K562 (cell line): ENCODE results near the gene APEX1. TPM values are rescaled to one million over a fixed set of nuclear protein-coding genes. Genes with fewer than 3 reads are reported as not detected.
A peak's percentile ranks its signal among the peaks of the same experiment; 100 is the strongest.

Experiments
- ATF4 ChIP-seq: fragments of 450-650 bp; formaldehyde crosslinking; IDR thresholded peaks from 2 replicates; pipeline ENCODE4 v1.4.0; 2022; ENCODE audit warnings: mild to moderate bottlenecking, moderate library complexity
- BACH1 ChIP-seq: fragments of 200-800 bp; sonication (Bioruptor generic); IDR thresholded peaks from 2 replicates; pipeline ENCODE4 v1.6.1; 2016; ENCODE audit warnings: missing genetic modification characterization, missing compliant biosample characterization
- CBX5 ChIP-seq: IDR thresholded peaks from 2 replicates; pipeline ENCODE4 v1.6.1; 2014; ENCODE audit warnings: low read depth, borderline replicate concordance
- CTBP1 ChIP-seq: fragments of 450-650 bp; IDR thresholded peaks from 2 replicates; pipeline ENCODE4 v1.6.1; 2016; ENCODE audit warnings: borderline replicate concordance
- E2F5 ChIP-seq: sonication (generic); formaldehyde crosslinking; IDR thresholded peaks from 2 replicates; pipeline ENCODE4 v1.8.0; 2022; ENCODE audit warnings: mild to moderate bottlenecking, missing genetic modification reagents
- FOS ChIP-seq: IDR thresholded peaks from 3 replicates; pipeline ENCODE4 v1.6.1; 2011; ENCODE audit not compliant: insufficient read length; ENCODE audit errors: extremely low read depth
- MBD1 ChIP-seq: fragments of 250-450 bp; sonication (Bioruptor Pico); IDR thresholded peaks from 2 replicates; pipeline ENCODE4 v1.8.0; 2022; ENCODE audit warnings: inconsistent platforms
- POLR2B ChIP-seq: fragments of 450-650 bp; IDR thresholded peaks from 2 replicates; pipeline ENCODE4 v1.6.1; 2018; ENCODE audit warnings: low read depth; ENCODE audit not compliant: partially characterized antibody
- SIRT6 ChIP-seq: IDR thresholded peaks from one replicate; pipeline ENCODE4 v1.6.1; 2012; ENCODE audit warnings: low read depth, mild to moderate bottlenecking, control low read depth, inconsistent platforms, low read length, moderate library complexity
- XRCC5 ChIP-seq: fragments of 200-400 bp; formaldehyde crosslinking; IDR thresholded peaks from 2 replicates; pipeline ENCODE4 v1.6.1; 2017; ENCODE audit warnings: low read depth, mild to moderate bottlenecking, low read length
- ZNF140 ChIP-seq: fragments of 250-450 bp; sonication (Bioruptor Pico); IDR thresholded peaks from 2 replicates; pipeline ENCODE4 v1.8.0; 2021; ENCODE audit warnings: moderate library complexity, mild to moderate bottlenecking, inconsistent platforms
- ZNF76 ChIP-seq: fragments of 250-450 bp; sonication (Bioruptor Pico); IDR thresholded peaks from 2 replicates; pipeline ENCODE4 v1.4.0; 2020; ENCODE audit warnings: mild to moderate bottlenecking, moderate library complexity, borderline replicate concordance
- polyA plus RNA-seq, 8 experiments: library from polyadenylated mRNA; depleted of rRNA in 4 of 8; stranded (reverse) in 5 of 8; unstranded in 3 of 8; fragments of >200 nt; fragmentation: Nextera tagmentation in 2 of 8; fragmentation: Illumina TruSeq in 1 of 8; extraction: Ambion mirVana in 2 of 8; extraction: Trizol in 1 of 8; gene quantifications; 2 replicates each; pipeline versions ENCODE4 v1.2.1 to v1.2.3, GENCODE V29; 2011 to 2014; ENCODE audit warnings: inconsistent platforms in 1 of 8, missing spikeins in 1 of 8
- total RNA-seq, 7 experiments: library from RNA; depleted of rRNA in 6 of 7; stranded (reverse); fragments of >200 nt in 6 of 7; fragmentation: Illumina TruSeq in 2 of 7; extraction: Trizol in 2 of 7; gene quantifications; 2 replicates each; pipeline versions ENCODE4 v1.2.1 to v1.2.3, GENCODE V29; 2011 to 2021; ENCODE audit warnings: low replicate concordance in 1 of 7
- TF ChIP-seq, protein P1 (sequence below): fragments of 250-450 bp; sonication (Bioruptor Pico); IDR thresholded peaks from 2 replicates; pipeline ENCODE4 v1.4.0; 2020; ENCODE audit warnings: mild to moderate bottlenecking, moderate library complexity, borderline replicate concordance
- TF ChIP-seq, protein P2 (sequence below): fragments of 250-450 bp; sonication (Bioruptor Pico); IDR thresholded peaks from 2 replicates; pipeline ENCODE4 v1.4.0; 2020
- TF ChIP-seq, protein P3 (sequence below): fragments of 450-650 bp; IDR thresholded peaks from 2 replicates; pipeline ENCODE4 v1.6.1; 2016
- TF ChIP-seq, protein P4 (sequence below), 2 experiments: fragments of 450-650 bp in 1 of 2; sonication (generic) in 1 of 2; formaldehyde crosslinking in 1 of 2; IDR thresholded peaks in 1 of 2; conservative IDR thresholded peaks in 1 of 2; 2 replicates each; pipeline versions ENCODE4 v1.6.1 to v1.8.1; 2016 to 2023; ENCODE audit warnings: mild to moderate bottlenecking in 2 of 2, moderate library complexity in 2 of 2, inconsistent platforms in 1 of 2, missing genetic modification reagents in 1 of 2

Gene APEX1
- total and polyA plus RNA-seq, 9 of the 15 experiments (the other 6 are each of a cell fraction or from before 2014, with no cell fraction given): 50.2 to 274 (median 158) TPM

GRCh38 chr14:20454516-20455354, at the start of gene APEX1, which contains the start of gene OSGEP (continued):
- TF ChIP-seq MBD1 (CRISPR knock-in tag) (no peak), E2F5 (CRISPR knock-in tag) (0 out of 2 replicates have a peak, but pooled peaks have one; percentile 1), SIRT6 (no peak), ZNF140 (CRISPR knock-in tag) (no peak), BACH1 (tag) (no peak), XRCC5 (0 out of 2 replicates have a peak, but pooled peaks have one; percentile 15), POLR2B (peak; percentile 80), ATF4 (CRISPR knock-in tag) (no peak), ZNF76 (peak; percentile 66; the same call in 1 of the 2 replicates), FOS (peak; percentile 88), CBX5 (no peak), CTBP1 (peak; percentile 11)
- TF ChIP-seq, protein P1, sequence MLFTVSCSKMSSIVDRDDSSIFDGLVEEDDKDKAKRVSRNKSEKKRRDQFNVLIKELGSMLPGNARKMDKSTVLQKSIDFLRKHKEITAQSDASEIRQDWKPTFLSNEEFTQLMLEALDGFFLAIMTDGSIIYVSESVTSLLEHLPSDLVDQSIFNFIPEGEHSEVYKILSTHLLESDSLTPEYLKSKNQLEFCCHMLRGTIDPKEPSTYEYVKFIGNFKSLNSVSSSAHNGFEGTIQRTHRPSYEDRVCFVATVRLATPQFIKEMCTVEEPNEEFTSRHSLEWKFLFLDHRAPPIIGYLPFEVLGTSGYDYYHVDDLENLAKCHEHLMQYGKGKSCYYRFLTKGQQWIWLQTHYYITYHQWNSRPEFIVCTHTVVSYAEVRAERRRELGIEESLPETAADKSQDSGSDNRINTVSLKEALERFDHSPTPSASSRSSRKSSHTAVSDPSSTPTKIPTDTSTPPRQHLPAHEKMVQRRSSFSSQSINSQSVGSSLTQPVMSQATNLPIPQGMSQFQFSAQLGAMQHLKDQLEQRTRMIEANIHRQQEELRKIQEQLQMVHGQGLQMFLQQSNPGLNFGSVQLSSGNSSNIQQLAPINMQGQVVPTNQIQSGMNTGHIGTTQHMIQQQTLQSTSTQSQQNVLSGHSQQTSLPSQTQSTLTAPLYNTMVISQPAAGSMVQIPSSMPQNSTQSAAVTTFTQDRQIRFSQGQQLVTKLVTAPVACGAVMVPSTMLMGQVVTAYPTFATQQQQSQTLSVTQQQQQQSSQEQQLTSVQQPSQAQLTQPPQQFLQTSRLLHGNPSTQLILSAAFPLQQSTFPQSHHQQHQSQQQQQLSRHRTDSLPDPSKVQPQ: peak; percentile 81; the same call in 1 of the 2 replicates
- TF ChIP-seq, protein P2, sequence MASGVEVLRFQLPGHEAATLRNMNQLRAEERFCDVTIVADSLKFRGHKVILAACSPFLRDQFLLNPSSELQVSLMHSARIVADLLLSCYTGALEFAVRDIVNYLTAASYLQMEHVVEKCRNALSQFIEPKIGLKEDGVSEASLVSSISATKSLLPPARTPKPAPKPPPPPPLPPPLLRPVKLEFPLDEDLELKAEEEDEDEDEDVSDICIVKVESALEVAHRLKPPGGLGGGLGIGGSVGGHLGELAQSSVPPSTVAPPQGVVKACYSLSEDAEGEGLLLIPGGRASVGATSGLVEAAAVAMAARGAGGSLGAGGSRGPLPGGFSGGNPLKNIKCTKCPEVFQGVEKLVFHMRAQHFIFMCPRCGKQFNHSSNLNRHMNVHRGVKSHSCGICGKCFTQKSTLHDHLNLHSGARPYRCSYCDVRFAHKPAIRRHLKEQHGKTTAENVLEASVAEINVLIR: 0 out of 2 replicates have a peak, but pooled peaks have one; percentile 35
- TF ChIP-seq, protein P3, sequence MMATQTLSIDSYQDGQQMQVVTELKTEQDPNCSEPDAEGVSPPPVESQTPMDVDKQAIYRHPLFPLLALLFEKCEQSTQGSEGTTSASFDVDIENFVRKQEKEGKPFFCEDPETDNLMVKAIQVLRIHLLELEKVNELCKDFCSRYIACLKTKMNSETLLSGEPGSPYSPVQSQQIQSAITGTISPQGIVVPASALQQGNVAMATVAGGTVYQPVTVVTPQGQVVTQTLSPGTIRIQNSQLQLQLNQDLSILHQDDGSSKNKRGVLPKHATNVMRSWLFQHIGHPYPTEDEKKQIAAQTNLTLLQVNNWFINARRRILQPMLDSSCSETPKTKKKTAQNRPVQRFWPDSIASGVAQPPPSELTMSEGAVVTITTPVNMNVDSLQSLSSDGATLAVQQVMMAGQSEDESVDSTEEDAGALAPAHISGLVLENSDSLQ: peak; percentile 36; the same call in 1 of the 2 replicates
- TF ChIP-seq, protein P4, sequence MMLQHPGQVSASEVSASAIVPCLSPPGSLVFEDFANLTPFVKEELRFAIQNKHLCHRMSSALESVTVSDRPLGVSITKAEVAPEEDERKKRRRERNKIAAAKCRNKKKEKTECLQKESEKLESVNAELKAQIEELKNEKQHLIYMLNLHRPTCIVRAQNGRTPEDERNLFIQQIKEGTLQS (IDR thresholded peaks at IDR 0.05): peak; percentile 55
- TF ChIP-seq, protein P4 (CRISPR knock-in tag; conservative IDR thresholded peaks at IDR 0.05): no peak; the same call in 1 of the 2 replicates
